Calu3 (cell line): ENCODE data around the gene SLIT3. TPM values are rescaled to one million over a fixed set of nuclear protein-coding genes. Genes with fewer than 3 reads are reported as not detected.
A peak's percentile ranks its signal among the peaks of the same experiment; 100 is the strongest.

Experiments used
- BruUV-seq: library from RNA; stranded (reverse); fragments of 400-500 nt; replicated peaks from 2 replicates; lab custom pipeline; 2021; lab: Mats Ljungman, UMichigan
- CTCF ChIA-PET: fragments of 300-600 bp; sonication (Branson Sonifier 250); formaldehyde crosslinking; loops from one replicate; lab custom pipeline; 2022; ENCODE audit warnings: antibody characterized with exemption; lab: Charles Lee
- DNase-seq: peaks from one replicate; pipeline ENCODE4 v3.0.0; 2022
- H3K27ac Mint-ChIP-seq: one replicate; pipeline ENCODE4 v1.8.0; 2022; ENCODE audit warnings: mixed read lengths; ENCODE audit not compliant: unreplicated experiment
- H3K27me3 Mint-ChIP-seq: one replicate; pipeline ENCODE4 v1.8.0; 2022; ENCODE audit warnings: mixed read lengths; ENCODE audit not compliant: unreplicated experiment
- H3K36me3 Mint-ChIP-seq: one replicate; pipeline ENCODE4 v1.8.0; 2022; ENCODE audit warnings: mild to moderate bottlenecking, moderate library complexity, mixed read lengths; ENCODE audit not compliant: insufficient read depth, unreplicated experiment
- H3K4me1 Mint-ChIP-seq: one replicate; pipeline ENCODE4 v1.8.0; 2022; ENCODE audit warnings: mild to moderate bottlenecking, low read depth, mixed read lengths; ENCODE audit not compliant: unreplicated experiment
- H3K4me3 Mint-ChIP-seq: one replicate; pipeline ENCODE4 v1.8.0; 2022; ENCODE audit warnings: mild to moderate bottlenecking, low read depth, moderate library complexity, mixed read lengths; ENCODE audit not compliant: unreplicated experiment
- H3K9me3 Mint-ChIP-seq: one replicate; pipeline ENCODE4 v1.8.0; 2022; ENCODE audit warnings: low read depth, mixed read lengths; ENCODE audit not compliant: unreplicated experiment
- CTCF ChIP-seq: fragments of 200-600 bp; IDR thresholded peaks from one replicate; pipeline ENCODE4 v1.8.0; 2022; ENCODE audit warnings: antibody characterized with exemption; ENCODE audit not compliant: unreplicated experiment
- intact Hi-C: fragments of 100-400 bp; cut with micrococcal nuclease; formaldehyde crosslinking; loops from one replicate; pipeline ENCODE4 v1.10.0; 2022; ENCODE audit not compliant: unreplicated experiment
- total RNA-seq: library from RNA; stranded (reverse); gene quantifications from 2 replicates; pipeline ENCODE4 v1.2.3, GENCODE V29; 2022

SLIT3 gene
- total RNA-seq, 1 experiment from 2014 or later, result not detected

- no TSS peak for BruUV-seq
- CTCF ChIA-PET, result no interaction called here
- no peak overlapping the region for H3K4me3 Mint-ChIP-seq
- DNase-seq, result peak; percentile 26
- H3K27me3 Mint-ChIP-seq, result peaks cover 39% of the 10 kb centered on the region
- H3K36me3 Mint-ChIP-seq, result no peaks in the 10 kb centered on the region
- TF ChIP-seq CTCF, result no peak
- intact Hi-C loops, result no loop called here
- H3K4me1 Mint-ChIP-seq, result no peaks in the 10 kb centered on the region
- no peak overlapping the region for H3K27ac Mint-ChIP-seq
- H3K9me3 Mint-ChIP-seq, result no peaks in the 10 kb centered on the region
These were observed 280.8 kb downstream of the SLIT3 start for GRCh38 chr5:169020102-169020501.

DNA sequence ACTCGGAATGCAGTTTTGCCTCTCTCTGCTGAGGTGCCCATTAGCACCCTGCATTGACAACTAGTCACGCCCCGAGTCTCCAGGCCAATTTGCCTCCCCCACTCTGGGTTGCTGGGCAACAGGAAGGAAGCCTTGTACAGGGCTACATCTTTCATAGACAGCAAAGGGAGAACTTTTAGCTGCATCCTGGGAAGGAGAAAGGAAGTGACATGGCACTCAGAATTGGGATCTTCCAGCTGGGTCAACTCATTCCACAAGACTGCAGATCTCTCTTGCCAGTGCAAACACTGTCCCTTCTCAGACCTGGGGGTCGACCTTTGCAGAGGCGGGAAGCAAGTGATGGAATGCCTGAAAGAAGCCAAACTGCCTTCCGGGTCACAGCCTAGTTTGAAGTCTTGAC is 282.0 kb downstream of the SLIT3 start:
- Mint-ChIP-seq H3K36me3 (no peaks in the 10 kb centered on the region), H3K4me1 (no peaks in the 10 kb centered on the region), H3K27ac (no peak overlapping the region), H3K9me3 (no peaks in the 10 kb centered on the region), H3K27me3 (peaks cover 38% of the 10 kb centered on the region), H3K4me3 (no peak overlapping the region)
- no TSS peak for BruUV-seq
- intact Hi-C loops, result no loop called here
- TF ChIP-seq CTCF, result no peak
- CTCF ChIA-PET, result no interaction called here
- DNase-seq, result no peak

DNA sequence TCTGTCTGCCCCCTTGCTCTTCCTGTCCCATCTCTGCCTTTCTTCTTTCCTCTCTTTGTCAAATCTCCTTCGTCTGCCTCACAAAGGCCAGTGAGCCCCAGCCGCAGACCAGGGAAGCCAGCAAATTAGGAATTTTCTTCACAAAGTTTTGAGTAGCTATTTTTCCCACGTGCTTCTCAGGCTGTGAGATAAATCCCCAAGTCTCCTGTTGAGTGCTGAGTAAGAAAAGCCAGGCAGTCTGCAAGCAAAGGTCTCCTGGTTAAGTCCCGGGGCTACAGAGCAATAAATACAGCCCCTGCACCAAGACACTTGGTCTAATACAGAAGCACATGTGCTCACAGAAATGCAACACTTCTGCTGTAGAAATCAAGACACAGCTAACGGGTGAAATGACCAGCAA is 284.9 kb downstream of the SLIT3 start:
- no peak for DNase-seq
- no peak for TF ChIP-seq CTCF
- Mint-ChIP-seq H3K36me3 (no peaks in the 10 kb centered on the region), H3K4me1 (no peaks in the 10 kb centered on the region), H3K4me3 (no peak overlapping the region), H3K27ac (no peak overlapping the region), H3K27me3 (peaks cover 42% of the 10 kb centered on the region), H3K9me3 (no peaks in the 10 kb centered on the region)
- CTCF ChIA-PET, result interaction anchor here (0.7 kb wide), 1 partner anchor 139 kb away, joined by 4 read pairs; no protein-coding TSS in a partner anchor
- intact Hi-C loops, result no loop called here
- BruUV-seq, result no TSS peak

DNA sequence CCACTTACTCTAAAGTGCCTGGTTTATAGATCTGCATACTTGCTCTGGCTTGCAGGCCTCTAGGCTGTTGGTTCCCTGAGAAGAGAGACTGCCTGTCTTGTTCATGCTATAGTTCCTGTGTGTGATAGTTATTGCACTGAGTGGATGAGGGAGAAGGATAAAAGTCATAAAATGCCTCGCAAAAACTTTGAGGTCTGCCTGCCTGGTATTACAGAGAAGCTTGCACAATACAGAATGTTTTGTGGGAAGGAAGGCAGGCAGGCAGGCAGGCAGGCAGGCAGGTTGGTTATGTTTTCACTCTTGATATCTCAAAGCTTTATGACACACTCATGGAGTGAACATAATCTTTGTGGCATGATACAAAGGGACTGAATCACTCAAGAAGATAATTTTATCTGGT is 287.1 kb downstream of the SLIT3 start:
- CTCF ChIA-PET, result interaction anchor here (0.6 kb wide), 2 partner anchors 303 to 673 kb away, joined by 3 read pairs; no protein-coding TSS in a partner anchor
- no peaks in the 10 kb centered on the region for H3K4me1 Mint-ChIP-seq

More for the DNA sequence above, 287.1 kb downstream of the SLIT3 start:
- Mint-ChIP-seq H3K27ac (no peak overlapping the region), H3K4me3 (no peak overlapping the region), H3K36me3 (no peaks in the 10 kb centered on the region), H3K9me3 (no peaks in the 10 kb centered on the region), H3K27me3 (peaks cover 61% of the 10 kb centered on the region)
- BruUV-seq, result no TSS peak
- TF ChIP-seq CTCF, result no peak
- intact Hi-C loops, result no loop called here
- DNase-seq, result no peak
